Ascending aorta (tissue), 2 donors: ENCODE results near the gene PTH. TPM values are rescaled to one million over a fixed set of nuclear protein-coding genes. Genes with fewer than 3 reads are reported as not detected.
A peak's percentile ranks its signal among the peaks of the same experiment; 100 is the strongest.

Experiments used
- DNase-seq, 2 donors: peaks; one replicate each; pipeline ENCODE4 v3.0.0-alpha.2; 2019; ENCODE audit warnings: low spot score in 2 of 2
- H3K27ac ChIP-seq, 2 donors: fragments of 200-600 bp; sonication (generic); one replicate each; pipeline ENCODE4 v1.5.1; 2016 to 2017; ENCODE audit warnings: mild to moderate bottlenecking in 1 of 2
- H3K27me3 ChIP-seq: fragments of 200-600 bp; sonication (generic); one replicate; pipeline ENCODE4 v1.5.1; 2017
- H3K36me3 ChIP-seq, 2 donors: fragments of 200-600 bp; sonication (generic); one replicate each; pipeline ENCODE4 v1.5.1; 2016
- H3K4me1 ChIP-seq, 2 donors: fragments of 200-600 bp; sonication (generic); one replicate each; pipeline ENCODE4 v1.5.1; 2016 to 2017; ENCODE audit warnings: mild to moderate bottlenecking in 1 of 2
- H3K4me3 ChIP-seq, 2 donors: fragments of 200-600 bp; sonication (generic); one replicate each; pipeline ENCODE4 v1.5.1; 2016 to 2017; ENCODE audit warnings: mild to moderate bottlenecking in 1 of 2
- H3K9me3 ChIP-seq, 2 donors: fragments of 200-600 bp; sonication (generic); one replicate each; pipeline ENCODE4 v1.5.1; 2016
- CTCF ChIP-seq, 3 experiments: fragments of 200-600 bp in 2 of 3; fragments of 450-650 bp in 1 of 3; sonication (generic) in 2 of 3; IDR thresholded peaks; one replicate each; pipeline ENCODE4 v1.5.1; 2016 to 2019; ENCODE audit warnings: antibody characterized with exemption in 3 of 3, mild to moderate bottlenecking in 1 of 3, moderate library complexity in 1 of 3
- intact Hi-C: fragments of 100-400 bp; cut with DNase I; formaldehyde crosslinking; loops from one replicate; pipeline ENCODE4 v1.15.1; 2023
- total RNA-seq: library from RNA; depleted of rRNA; stranded (reverse); fragments of >200 nt; gene quantifications from one replicate; pipeline ENCODE4 v1.1.0, GENCODE V29; 2016

Gene PTH
- total RNA-seq, 1 donor from 2014 or later, result not detected

GRCh38 chr11:13463779-13464290 is 32.0 kb downstream of the PTH start:
- no peaks in the 10 kb centered on the region for H3K9me3 ChIP-seq
- intact Hi-C loops, result loop anchor here (1.0 to 10.0 kb wide), 6 partner anchors 24 to 1428 kb away; partner anchors contain the start of genes BMAL1, CYP2R1 and FAR1
- TF ChIP-seq CTCF (IDR thresholded peaks at IDR 0.05), result no peak
- peak overlapping the region; percentile 82 to 93 for H3K27ac ChIP-seq
- H3K27me3 ChIP-seq, result no peaks in the 10 kb centered on the region
- H3K4me3 ChIP-seq, result peak overlapping the region; percentile 68 to 95
- no peaks in the 10 kb centered on the region for H3K36me3 ChIP-seq
- peaks cover 0 to 19% of the 10 kb centered on the region in 2 donors for H3K4me1 ChIP-seq
- DNase-seq, result no peak

- peaks cover 0 to 19% of the 10 kb centered on the region in 2 donors for H3K4me1 ChIP-seq
- peak; percentile 71 to 96 for DNase-seq
- no peaks in the 10 kb centered on the region for H3K27me3 ChIP-seq
- no peak for TF ChIP-seq CTCF (IDR thresholded peaks at IDR 0.05)
- no peaks in the 10 kb centered on the region for H3K36me3 ChIP-seq
- H3K4me3 ChIP-seq, result peak within 1 kb of the TSS; percentile 68 to 95
- H3K9me3 ChIP-seq, result no peaks in the 10 kb centered on the region
- intact Hi-C loops, result loop anchor here (1.0 to 10.0 kb wide), 6 partner anchors 23 to 1429 kb away; partner anchors contain the start of genes BMAL1, CYP2R1 and FAR1
- peak within 1 kb of the TSS; percentile 82 to 93 for H3K27ac ChIP-seq
These were observed 32.7 kb downstream of the PTH start, which contains the start of gene BTBD10 for GRCh38 chr11:13462901-13463778. BTBD10 (minus strand) TSS chr11:13463222; CDS start chr11:13445124, 18,098 bp downstream.

GRCh38 chr11:13462311-13462900 is 33.4 kb downstream of the PTH start:
- Histone ChIP-seq H3K9me3 (no peaks in the 10 kb centered on the region), H3K27me3 (no peaks in the 10 kb centered on the region), H3K4me1 (peaks cover 0 to 19% of the 10 kb centered on the region in 2 donors), H3K4me3 (peak overlapping the region; percentile 68 to 95), H3K27ac (peak overlapping the region; percentile 82 to 93), H3K36me3 (no peaks in the 10 kb centered on the region)
- DNase-seq, result peak in 1 of 2 donors; percentile 73
- intact Hi-C loops, result loop anchor here (2.0 to 10.0 kb wide), 5 partner anchors 75 to 1430 kb away; partner anchors contain the start of genes BMAL1, CYP2R1 and FAR1
- no peak for TF ChIP-seq CTCF (IDR thresholded peaks at IDR 0.05)

- no peaks in the 10 kb centered on the region for H3K9me3 ChIP-seq
- no peak for TF ChIP-seq CTCF (IDR thresholded peaks at IDR 0.05)
- H3K27ac ChIP-seq, result no peak overlapping the region
- H3K27me3 ChIP-seq, result no peaks in the 10 kb centered on the region
- intact Hi-C loops, result loop anchor here (5.0 to 10.0 kb wide), 4 partner anchors 74 to 1431 kb away; partner anchors contain the start of genes CYP2R1 and FAR1
- DNase-seq, result no peak
- H3K36me3 ChIP-seq, result no peaks in the 10 kb centered on the region
- H3K4me3 ChIP-seq, result peak overlapping the region in 1 of 2 donors; percentile 95
- peaks cover 0 to 19% of the 10 kb centered on the region in 2 donors for H3K4me1 ChIP-seq
These were observed 34.5 kb downstream of the PTH start for GRCh38 chr11:13461291-13461690.

GRCh38 chr11:13450832-13451397 is 44.9 kb downstream of the PTH start:
- intact Hi-C loops, result no loop called here
- no peak for DNase-seq
- Histone ChIP-seq H3K9me3 (peaks cover 0 to 6% of the 10 kb centered on the region in 2 donors), H3K4me3 (no peak overlapping the region), H3K36me3 (no peaks in the 10 kb centered on the region), H3K27ac (no peak overlapping the region), H3K27me3 (no peaks in the 10 kb centered on the region), H3K4me1 (peaks cover 0 to 6% of the 10 kb centered on the region in 2 donors)
- no peak for TF ChIP-seq CTCF (IDR thresholded peaks at IDR 0.05)
